GF-D8 (cell line): ENCODE results near the gene TBCD.

Source experiments
- DNase-seq: peaks from one replicate; lab custom pipeline; 2025; lab: John Stamatoyannopoulos, UW

The TBCD gene

DNA sequence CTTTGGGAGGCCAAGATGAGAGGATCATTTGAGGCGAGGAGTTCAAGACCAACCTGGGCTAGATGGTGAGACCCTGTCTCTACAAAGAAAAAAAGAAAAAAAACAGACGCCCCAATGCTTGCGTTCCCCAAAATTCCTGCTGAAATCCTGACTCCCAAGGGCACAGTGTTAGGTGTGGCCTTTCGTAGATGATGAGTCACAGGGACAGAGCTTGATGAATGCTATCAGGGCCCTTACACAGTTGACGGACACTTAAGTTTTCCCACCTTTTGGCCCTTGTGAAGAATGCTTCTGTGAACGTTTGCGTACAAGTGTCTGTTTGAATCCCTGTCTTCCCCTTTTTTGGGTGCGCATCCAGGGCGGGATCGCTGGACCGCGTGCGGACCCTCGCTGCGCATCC lies 104.5 kb downstream of the TBCD start:
- no peak for DNase-seq

DNA sequence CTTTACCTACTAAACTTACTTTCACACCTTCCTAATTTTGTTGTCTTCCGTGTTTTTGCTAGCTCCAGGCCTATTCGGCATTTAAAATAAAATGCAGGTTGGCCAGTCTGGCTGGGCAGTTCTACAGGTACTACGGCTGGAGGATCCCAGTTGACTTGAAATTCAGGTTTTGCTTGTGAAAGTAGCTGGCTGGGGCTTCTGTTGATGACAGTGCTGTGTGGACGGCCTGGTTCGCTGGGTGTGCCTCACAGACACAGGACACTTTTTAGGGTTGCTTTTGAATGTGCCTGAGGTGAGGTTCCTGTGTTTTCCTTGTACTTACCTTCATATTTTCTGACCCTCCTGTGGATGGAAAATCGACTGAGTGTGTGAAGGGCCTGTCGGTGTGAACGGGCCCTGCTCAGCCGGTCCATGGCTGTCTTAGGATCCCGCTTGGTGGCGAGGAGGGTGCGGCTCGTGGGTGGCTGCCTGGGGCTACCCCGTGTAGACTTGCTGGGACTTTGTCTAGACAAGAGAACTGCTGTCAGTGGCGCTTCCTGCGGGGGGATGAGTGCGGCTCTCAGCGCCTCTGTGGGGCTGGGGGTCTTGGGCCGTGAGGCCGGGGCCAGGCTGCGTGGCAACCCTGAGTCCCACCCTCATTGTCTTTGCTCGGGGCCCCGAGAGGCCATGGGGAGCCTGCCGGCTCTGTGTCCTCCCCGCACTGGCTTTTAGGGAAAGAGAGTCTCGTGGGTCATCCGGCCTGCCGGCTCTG lies 106.7 kb downstream of the TBCD start:
- DNase-seq = no peak

DNA sequence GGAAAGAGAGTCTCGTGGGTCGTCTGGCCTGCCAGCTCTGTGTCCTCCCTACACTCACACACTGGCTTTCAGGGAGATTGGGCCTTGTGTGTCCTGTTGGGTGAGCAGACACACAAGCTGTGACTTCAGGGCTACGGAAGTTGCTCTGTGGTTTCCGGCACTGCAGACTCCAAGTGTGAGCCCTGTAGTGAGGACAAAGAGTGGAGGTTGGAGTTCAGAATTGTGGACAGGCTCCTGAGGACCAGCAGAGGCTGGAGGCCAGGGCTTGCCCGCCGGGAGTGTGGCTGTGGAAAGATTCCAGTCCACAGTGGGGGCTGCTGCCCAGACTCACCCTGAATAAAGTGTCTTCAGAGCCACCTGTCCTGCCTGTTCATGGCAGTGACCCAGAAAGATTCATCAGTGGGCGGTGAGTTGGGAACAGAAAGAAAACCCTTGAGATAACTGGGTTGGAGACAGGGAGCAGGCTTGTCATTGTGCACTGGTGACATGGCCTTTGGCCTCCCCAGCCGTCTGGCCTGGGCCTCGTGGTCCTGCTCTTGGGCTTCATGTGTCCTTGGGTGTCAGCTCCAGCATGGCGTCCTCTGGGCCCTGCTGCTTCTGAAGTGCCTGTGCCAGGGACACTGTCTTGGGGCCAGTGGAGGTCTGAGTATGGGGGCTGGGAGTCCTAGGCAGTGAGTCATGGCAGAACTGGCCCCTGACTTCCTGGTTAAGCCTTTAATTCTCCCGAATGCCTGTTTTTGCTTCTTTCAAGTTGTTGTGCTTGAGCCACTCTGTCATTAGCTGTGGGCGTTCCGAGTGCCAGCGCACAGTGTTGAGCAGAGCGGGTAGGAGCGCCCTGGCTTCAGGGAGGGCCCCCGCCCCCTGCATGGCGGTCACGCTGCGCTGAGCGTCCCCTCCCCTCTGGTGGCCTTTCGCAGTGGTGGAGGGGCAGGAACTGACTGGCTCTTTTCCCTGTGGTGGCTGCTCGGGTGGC lies 107.9 kb downstream of the TBCD start:
- peak; percentile 66 for DNase-seq

DNA sequence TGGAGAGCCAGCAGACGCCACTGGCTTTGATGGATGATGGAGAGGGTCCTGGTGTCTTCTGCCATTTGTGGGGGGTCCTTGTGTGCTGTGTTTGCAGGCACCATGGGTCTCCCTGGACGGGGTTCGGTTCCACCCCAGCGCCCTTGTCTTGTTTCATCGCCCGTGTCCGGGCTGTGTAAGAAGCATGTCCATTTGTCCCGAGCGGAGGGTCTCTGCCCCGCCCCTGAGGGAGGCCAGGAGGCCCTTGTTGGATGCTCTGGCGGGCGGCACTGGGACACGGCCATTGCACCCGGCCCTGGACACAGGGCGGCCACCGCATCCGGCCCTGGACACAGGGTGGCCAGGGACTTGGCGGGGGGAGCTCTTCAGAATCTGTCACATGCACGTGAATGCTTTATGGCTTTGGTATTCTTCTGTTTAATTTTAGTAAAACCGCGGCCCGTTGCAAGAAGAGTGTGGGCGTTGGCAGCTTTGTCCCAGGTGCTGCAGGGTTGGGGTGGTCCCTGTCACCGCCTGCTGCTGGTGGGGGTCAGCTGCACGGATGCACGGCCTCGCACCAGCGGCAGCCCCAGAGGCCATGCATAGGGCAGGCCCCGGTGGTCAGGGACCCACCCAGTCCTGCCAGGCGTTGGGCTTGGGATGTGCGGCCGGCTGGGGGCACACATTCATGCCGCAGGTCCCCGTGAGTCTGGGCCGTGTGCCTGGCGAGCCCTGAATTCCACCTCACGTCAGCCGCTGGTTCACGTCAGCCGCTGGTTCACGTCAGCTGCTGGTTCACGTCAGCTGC lies 108.9 kb downstream of the TBCD start:
- DNase-seq = no peak

DNA sequence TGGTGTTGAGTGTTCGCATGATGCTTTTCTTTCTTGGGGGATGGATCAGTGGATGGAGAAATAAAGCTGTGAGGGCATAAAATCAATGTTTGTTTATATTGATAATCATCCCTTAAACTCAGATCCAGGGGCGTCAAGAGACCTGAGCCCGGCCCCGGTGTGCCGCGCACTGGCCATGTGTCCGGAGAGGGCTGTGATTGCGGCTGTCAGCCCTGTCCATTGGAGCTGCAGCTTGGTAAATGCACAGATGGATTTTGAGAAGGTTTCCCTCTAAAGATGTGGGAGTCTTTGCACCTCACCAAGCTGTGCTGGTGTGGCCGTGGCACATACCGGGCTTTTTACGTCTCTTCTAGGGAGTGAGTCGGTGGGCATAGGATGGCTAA lies 109.5 kb downstream of the TBCD start:
- no peak for DNase-seq

DNA sequence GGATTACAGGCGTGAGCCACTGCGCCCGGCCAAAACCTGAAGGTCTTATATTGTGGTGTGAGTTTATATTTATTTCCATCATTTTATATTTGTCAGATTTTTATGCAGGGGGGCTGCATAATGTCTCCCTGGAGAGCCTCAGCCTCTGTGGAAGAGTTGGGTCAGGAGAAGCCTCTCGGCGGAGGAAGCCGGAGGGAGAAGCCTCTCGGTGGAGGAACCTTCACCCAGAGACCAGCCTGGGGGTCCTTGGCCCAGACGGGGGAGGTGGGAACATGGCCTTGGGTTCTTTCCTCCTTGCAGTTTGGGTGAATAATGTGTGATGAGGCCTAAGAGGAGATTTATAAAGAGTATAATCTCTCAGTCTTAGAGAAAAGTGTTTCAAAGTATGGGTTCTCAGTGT lies 110.3 kb downstream of the TBCD start:
- DNase-seq = no peak

DNA sequence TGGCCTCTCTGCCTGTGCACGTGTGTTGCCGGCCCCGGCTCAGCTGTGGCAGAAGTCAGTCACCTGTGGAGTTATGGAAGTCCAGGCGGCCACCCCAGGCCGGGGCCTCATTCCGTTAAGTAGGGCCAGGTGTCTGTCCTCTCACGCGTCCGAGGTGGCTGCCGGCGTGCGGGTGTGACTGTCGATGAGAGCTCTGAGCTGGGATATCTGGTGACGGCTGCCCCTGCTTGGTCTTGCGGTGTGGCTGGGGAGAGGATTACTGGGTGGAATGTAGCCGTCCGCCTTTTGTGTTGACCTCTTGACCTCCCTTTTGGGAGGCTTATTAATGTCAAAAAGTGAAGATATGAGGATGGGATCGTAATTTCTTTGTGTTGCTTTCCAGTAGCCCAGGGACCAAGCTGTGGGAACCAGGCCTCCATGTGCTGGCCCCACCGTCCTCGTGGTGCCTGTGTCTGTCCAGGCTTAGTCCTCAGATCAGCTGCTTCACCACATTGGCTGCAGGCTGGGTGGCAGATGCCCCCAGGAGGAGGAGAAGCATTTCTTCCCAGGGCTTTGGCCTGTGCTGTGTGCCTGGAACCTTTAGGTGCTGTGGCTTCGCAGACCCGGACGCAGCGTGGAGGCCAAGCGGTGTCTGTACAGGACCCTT lies 111.0 kb downstream of the TBCD start:
- no peak for DNase-seq

DNA sequence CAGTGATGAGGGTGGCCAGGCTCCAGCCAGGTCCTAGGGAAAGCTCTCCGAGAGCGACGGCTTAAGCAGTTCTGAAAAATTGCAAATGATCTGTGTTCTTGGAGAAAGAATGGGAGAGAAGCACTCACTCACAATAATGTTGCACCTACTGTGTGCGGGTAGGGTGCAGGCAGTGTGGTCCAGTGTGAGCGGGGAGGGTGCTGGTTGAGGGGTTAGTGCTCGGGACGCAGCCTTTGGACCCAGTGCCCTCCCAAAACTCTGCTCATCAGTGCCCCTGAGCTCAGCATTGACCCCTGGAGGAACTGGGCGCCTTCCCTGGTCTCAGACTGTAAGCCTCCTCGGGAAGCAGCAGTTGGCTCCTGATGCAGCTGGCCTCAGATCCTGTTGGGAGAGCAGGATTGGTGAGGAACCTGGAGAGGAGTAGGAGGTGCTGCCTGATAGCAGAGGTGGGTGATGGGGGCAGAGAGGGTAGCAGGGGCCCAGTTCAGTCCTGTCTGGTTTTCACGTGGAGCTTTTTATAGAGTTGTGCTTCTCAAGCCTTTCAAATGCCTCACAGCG lies 111.6 kb downstream of the TBCD start:
- no peak for DNase-seq

DNA sequence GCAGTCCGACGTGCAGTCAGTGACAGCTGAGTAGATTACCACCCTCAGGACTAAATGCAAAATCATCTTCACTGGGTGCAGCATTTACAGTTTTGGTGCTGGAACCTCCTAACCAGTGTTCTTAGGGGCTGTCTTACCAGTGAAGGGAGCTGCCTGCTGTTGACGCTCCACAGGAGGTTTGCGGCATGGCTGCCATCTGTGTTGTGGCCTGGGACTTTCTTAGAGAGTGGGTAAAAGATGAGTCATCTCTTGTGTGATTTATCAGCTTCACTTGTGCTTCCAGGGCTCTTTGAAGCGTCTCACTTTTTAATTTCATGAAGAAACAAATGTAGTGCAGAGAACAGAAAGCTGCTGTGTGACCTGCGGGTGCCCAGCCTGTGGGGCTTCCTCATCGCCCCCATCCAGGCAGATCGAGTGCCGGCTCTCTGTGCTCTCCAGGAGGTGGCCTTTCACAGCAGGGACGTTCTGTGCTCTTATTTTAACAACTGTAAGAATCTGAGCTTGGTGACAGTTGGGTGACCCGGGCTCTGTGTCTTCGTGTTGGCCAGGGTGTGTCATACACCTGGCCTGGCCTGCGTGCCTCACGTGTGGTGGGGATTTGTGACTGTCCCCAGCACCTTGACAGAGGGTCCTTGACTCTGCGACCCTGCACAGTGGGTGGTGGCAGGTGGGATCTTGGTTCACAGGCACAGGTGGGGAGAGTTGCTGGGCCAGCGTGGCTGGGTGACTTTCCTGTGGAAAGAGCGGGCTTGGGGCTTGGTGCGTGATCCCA lies 112.3 kb downstream of the TBCD start:
- peak; percentile 16 for DNase-seq

DNA sequence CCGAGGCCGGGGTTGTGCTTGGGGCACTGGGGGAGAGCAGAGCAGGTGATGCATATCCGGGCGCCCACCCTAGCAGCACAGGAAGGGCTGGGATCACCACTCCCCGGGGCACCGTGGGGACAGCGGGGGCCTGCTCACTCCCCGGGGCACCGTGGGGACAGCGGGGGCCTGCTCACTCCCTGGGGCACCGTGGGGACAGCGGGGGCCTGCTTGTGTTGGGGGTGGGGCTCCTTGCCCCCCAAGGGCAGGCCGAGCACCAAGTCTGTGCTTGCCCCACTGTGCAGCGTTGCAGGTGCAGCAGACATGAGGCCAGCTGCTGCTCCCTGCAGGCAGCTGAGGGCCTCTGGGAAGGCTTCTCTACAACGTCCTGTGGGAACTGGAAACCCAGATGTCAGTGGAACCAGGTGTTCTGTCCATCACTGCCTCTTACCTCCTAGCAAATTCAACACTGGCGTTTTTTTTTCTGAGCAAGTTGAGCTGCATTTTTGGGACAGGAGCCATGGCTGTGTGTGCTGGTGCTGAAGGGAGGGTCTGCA lies 112.9 kb downstream of the TBCD start:
- no peak for DNase-seq

DNA sequence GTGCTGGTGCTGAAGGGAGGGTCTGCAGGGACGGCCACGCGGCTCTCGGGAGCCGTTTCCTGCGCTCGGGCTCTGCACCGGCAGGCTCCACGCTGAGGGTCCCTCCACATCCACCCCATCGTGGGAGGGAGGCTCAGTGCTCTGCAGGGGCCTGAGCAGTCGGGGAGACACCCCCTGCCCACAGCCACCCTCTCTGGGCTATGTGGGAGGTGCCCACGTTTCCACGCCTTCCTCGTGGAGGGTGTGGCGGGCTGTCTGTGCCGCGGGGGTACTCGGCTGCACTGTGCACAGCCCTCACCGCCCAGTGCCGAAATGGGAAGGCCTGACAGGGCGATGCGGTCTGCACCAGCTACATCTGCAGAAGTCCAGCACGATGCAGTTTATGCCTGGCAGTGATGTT lies 113.4 kb downstream of the TBCD start:
- DNase-seq = no peak

DNA sequence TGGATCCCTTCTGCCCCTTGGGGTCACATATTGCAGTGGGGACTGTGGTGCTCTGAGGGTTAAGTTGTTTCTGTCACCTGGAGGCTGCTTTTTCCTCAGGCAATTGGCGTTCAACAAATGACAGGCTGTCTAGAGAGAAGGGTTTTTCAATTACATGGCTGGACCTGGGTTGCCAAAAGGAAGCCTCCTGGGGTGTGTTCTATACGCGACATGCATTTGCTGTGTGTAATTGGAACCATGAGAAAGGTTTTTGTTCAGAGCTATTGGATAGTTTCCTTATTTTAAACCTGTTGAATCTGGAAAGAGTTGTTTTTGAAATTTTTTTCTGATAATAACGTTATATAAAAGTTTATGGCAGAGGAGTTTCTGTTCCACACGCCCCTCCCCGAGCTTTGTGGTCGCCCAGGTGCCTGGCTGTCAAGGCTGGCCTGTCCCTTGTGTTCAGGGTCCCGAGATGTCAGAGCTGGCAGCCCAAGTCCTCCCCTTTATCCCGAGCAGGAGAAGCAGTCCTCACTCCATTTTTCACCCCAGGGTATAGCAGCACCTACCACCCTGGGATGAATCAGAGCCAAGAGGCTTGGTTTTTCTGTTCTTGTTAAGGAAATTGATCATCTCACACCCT lies 114.0 kb downstream of the TBCD start:
- DNase-seq = no peak

DNA sequence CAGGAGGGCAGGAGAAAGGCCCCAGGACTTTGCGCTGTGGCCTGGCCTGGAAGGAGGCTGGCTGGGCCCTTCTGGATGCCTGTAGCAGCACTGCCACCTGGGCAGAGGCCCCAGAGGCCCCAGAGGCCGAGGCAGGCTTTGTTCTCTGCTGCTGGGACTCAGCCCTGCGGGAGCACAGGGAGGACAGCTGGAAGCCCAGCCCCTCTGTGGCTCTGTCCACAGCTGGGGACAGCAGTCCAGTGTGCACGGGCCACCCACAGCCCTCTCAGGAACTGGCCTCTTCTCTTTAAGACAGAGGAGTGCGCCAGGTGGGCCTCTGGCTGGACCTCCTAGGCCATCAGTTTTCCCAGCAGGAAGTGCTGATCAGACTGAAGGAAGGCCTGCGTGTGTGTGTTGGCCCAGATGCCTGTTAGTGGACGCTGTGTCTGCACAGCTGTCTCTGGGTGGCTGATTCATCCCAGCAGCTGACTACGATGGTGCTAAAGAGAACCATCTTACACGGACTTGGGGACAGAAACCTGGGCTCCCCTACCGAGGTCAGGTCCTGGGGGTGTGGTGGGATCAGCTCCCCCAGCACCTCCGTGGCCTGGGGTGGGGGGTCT lies 114.8 kb downstream of the TBCD start:
- no peak for DNase-seq

DNA sequence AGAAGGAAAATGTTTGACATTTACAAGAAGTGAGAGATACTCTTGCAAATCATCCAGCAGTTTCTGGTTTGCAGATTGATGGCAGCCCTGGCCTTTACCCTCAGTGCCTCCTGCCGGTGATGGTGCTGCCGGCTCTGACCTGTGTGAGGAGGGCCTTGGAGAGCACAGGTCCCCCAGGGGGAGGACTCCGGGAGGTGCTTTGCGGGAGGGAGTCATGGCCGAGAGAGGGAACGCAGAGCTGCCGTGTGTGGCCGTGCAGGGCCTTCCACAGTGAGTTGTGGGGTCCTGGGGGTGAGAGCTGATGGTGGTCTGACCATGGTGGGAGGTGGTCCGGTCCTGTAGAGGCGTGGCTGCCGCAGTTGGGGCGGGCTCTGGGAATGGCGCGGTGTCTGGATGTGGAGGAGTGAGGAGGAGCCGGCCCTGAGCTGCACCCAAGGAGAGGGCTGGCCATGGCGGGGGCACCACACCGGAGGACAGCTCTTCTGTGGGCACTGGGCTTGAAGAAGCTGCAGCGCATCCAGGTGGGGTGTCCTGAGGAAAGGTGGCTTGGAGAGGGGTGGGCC lies 116.0 kb downstream of the TBCD start:
- DNase-seq = no peak

DNA sequence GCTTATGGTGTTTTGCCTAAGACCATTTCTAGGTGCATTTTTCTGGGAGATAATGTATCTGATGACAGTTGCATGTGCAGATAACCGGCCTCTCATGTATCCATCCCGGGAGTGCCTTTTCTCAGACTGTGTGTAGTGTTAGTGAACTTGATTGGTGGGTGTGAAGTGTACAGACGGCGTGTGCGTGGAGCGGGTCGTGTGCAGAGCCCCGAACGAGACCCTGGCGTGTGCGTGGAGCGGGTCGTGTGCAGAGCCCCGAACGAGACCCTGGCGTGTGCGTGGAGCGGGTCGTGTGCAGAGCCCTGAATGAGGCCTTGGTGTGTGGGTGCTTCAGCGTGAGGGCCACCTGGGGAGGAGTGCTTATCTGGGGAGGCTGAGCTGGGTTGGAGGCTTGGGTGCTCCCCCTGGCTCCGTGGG lies 116.9 kb downstream of the TBCD start:
- no peak for DNase-seq

DNA sequence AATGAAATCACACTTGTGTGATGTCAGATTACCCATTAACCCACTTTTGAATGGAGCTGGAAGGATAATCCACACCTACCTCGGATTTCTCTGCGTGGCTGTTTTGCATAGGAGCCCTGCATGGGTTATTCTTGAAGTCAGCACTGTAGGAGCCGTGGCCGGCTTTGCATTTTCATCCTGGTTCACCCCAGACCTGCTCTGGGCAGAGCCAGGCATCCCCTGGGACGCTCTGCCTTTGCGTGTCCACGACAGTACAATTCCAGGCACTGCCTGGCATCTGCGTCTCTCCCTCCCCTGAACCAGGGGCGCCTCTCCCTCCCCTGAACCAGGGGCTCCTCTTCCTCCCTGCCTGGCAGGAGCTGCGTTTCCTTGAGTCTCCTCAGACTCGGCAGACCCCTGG lies 117.7 kb downstream of the TBCD start:
- no peak for DNase-seq

DNA sequence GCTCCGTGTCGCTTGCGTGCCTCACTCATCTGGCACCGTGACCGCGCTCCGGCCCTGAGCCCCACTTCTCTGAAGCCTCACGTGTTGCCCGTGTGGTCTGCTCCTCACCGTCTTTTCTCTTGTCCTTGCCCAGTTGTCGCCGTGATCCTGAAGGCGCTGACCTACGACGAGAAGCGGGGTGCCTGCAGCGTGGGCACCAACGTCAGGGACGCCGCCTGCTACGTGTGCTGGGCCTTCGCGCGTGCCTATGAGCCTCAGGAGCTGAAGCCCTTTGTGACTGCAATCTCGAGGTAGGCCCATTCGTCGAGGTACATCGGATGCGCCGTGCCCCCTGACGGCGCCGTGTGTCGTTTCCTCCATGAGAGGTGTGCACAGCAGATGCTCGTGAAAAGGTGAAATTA lies 118.2 kb downstream of the TBCD start:
- no peak for DNase-seq

DNA sequence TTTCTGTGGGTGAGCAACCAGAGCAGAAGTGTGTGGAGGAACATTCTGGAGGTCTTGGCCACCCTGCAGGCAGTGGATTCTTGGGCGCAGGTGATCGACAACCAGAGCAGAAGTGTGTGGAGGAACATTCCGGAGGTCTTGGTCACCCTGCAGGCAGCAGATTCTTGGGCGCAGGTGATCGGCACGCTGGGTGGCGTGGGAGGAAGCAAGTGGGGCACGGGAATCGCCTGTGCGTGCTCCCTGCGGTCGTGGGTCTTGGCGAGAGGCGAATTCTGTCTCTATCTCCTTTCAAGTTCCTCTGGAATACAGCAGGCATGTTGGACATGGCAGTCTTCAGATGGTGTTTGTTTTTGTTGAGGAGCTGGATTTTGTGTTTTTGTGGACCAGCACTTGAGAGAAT lies 118.7 kb downstream of the TBCD start:
- DNase-seq = no peak

DNA sequence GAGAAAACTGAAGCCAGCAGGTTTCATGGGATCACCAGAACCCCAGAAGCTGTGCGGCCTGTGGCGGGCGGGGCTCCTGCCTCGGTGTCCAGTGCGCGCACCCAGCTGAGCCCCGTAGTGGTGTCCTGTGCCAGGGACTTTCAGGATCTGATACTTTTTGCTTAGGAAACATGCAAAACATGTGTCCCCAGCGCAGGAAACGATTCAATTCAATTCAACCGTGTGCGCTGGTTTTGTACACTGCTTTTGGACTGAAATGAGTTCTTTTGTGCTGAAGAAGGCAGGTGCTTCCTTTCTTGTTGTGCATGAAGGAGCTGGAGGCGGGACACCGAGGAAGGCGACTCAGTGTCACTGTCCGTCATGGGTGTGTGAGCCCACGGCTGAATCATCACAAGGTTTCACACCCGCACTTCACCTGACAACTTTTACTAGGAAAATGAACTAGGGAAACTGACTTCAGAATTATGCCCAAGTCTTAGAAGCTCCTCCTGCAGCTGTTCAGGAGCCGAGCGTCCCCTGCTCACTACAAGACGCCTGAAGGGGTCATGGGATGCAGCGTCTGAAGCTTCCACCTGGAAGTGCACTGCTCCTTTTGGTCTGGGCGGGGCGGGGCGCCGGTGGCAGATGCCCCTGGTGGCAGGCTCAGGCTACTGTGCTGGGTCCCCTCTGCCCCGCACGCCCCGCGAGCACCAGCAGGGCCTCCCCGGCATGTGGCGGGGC lies 119.4 kb downstream of the TBCD start:
- DNase-seq = no peak
